NCI-H2227 treated with DMSO at 0.1 percent for 48 hours (cell line): Measurements from ENCODE around the gene NRL.

Experiments
- DNase-seq: peaks from one replicate; lab custom pipeline; 2025; lab: John Stamatoyannopoulos, UW

NRL gene

GRCh38 chr14:24144451-24144850 is 29.7 kb upstream of the NRL start:
- no peak for DNase-seq

- DNase-seq: no peak
Measured at GRCh38 chr14:24143511-24143910, 28.8 kb upstream of the NRL start.

GRCh38 chr14:24141097-24141880 is 26.5 kb upstream of the NRL start, which contains the start of gene EMC9:
EMC9 (minus strand) TSS chr14:24141591; CDS start chr14:24141304, 287 bp downstream.
- DNase-seq: peak; percentile 99

- no peak for DNase-seq
Measured at GRCh38 chr14:24139272-24139934, 24.7 kb upstream of the NRL start.

- no peak for DNase-seq
Measured at GRCh38 chr14:24138396-24139271, 23.9 kb upstream of the NRL start.

- no peak for DNase-seq
Measured at GRCh38 chr14:24137529-24138395, 23.0 kb upstream of the NRL start.

- no peak for DNase-seq
Measured at GRCh38 chr14:24136684-24137528, 22.2 kb upstream of the NRL start.

- DNase-seq: peak; percentile 88
Measured at GRCh38 chr14:24135834-24136683, 21.3 kb upstream of the NRL start, which contains the start of gene PSME1. PSME1 (plus strand) TSS chr14:24136194; CDS start chr14:24136263, 69 bp downstream.

- DNase-seq: peak; percentile 82
Measured at GRCh38 chr14:24135584-24135833, 20.8 kb upstream of the NRL start.

GRCh38 chr14:24133735-24134134 is 19.0 kb upstream of the NRL start:
- no peak for DNase-seq

GRCh38 chr14:24132976-24133375 is 18.2 kb upstream of the NRL start:
- DNase-seq: no peak

- DNase-seq: no peak
Measured at GRCh38 chr14:24132061-24132685, 17.4 kb upstream of the NRL start.

- DNase-seq: no peak
Measured at GRCh38 chr14:24131549-24131966, 16.8 kb upstream of the NRL start.

- no peak for DNase-seq
Measured at GRCh38 chr14:24130717-24131548, 16.2 kb upstream of the NRL start.

- DNase-seq: no peak
Measured at GRCh38 chr14:24130380-24130716, 15.6 kb upstream of the NRL start, which contains the start of gene FITM1. FITM1 (plus strand) TSS chr14:24130659; CDS start chr14:24131564, 905 bp downstream.

GRCh38 chr14:24129410-24129998 is 14.8 kb upstream of the NRL start:
- no peak for DNase-seq

GRCh38 chr14:24127673-24128072 is 12.9 kb upstream of the NRL start:
- no peak for DNase-seq

GRCh38 chr14:24126939-24127338 is 12.2 kb upstream of the NRL start:
- no peak for DNase-seq
